ENCODE measurements around the gene CAMK1D. TPM values are rescaled to one million over a fixed set of nuclear protein-coding genes. Genes with fewer than 3 reads are reported as not detected.

The CAMK1D gene
- total RNA-seq, 2 donors from 2014 or later, result 4.8 to 14.5 TPM

DNA sequence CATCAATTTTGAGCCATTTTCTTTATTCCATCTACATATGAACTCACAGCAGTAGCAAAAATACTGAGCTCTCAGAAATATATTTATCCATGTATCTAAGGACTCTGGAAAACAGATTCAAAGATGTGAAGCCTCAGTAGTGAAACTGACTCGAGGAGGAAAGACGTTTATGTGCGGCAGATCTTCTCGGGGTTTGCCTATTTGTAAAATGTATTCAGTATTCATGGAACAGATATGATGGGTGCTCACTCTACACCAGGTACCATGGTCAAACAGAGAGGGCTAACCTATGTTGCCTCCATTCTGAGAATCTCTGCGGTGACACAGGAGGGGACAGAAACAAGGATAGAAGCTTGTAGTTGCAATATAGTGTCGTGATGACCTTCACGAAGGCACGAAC, 93.7 kb downstream of the CAMK1D start:
- H3K4me3 ChIP-seq, result no peak overlapping the region
- H3K27me3 ChIP-seq (replicated peaks; ENCODE audit: insufficient read depth), result no peaks in the 10 kb centered on the region
- intact Hi-C loops (cut with DNase I), result no loop called here
- H3K9me3 ChIP-seq, result no peaks in the 10 kb centered on the region
- H3K27ac ChIP-seq, result no peak overlapping the region
- no peak for DNase-seq (ENCODE audit: low spot score)
- TF ChIP-seq, protein P1, sequence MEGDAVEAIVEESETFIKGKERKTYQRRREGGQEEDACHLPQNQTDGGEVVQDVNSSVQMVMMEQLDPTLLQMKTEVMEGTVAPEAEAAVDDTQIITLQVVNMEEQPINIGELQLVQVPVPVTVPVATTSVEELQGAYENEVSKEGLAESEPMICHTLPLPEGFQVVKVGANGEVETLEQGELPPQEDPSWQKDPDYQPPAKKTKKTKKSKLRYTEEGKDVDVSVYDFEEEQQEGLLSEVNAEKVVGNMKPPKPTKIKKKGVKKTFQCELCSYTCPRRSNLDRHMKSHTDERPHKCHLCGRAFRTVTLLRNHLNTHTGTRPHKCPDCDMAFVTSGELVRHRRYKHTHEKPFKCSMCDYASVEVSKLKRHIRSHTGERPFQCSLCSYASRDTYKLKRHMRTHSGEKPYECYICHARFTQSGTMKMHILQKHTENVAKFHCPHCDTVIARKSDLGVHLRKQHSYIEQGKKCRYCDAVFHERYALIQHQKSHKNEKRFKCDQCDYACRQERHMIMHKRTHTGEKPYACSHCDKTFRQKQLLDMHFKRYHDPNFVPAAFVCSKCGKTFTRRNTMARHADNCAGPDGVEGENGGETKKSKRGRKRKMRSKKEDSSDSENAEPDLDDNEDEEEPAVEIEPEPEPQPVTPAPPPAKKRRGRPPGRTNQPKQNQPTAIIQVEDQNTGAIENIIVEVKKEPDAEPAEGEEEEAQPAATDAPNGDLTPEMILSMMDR (IDR thresholded peaks at IDR 0.05), result no peak
- no peak for TF ChIP-seq POLR2AphosphoS5 (IDR thresholded peaks at IDR 0.05)
- no peak for TF ChIP-seq POLR2A (IDR thresholded peaks at IDR 0.05)
- no peaks in the 10 kb centered on the region for H3K36me3 ChIP-seq
- H3K4me1 ChIP-seq (replicated peaks), result no peaks in the 10 kb centered on the region
- 97% methylated on average over 8 of the region's 8 CpGs for WGBS

DNA sequence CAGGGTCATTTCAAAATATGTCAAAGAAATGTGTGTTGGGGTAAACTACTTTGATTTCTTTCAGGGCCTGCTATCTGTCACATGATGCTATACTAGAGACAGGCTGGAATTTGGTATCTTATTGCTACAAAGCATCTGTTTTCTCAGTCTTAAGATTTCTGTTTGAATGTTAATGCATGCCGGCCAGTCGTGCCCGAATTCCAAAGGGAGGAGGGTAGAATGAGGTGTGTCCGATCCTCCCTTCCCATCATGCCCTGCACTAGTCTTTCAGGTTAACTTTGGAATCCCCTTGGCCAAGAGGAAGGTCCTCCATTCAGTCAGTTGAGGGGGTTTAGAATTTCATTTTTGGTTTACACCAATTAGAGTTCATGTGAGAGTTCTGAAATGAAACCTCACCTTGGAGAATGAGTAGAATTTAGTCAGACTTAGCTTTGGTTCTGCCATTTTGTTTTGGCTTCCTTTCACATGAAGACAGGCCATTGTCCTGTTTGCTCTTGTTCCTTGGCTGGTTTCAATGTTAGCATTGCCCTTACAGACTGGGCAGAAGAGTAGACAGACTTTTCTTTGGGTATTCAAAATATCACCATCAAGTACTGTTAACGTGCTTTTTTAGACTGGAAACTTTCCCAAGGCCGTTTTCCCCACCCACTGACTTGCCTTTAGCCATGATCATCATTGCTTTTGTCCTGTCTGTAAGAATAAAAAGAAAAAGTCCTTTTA, 95.8 kb downstream of the CAMK1D start:
- H3K4me1 ChIP-seq (replicated peaks), result no peaks in the 10 kb centered on the region
- H3K27ac ChIP-seq, result no peak overlapping the region
- no peaks in the 10 kb centered on the region for H3K27me3 ChIP-seq (replicated peaks; ENCODE audit: insufficient read depth)
- DNase-seq (ENCODE audit: low spot score), result no peak
- WGBS, result 41% methylated on average over 6 of the region's 6 CpGs
- no peak overlapping the region for H3K4me3 ChIP-seq
- H3K9me3 ChIP-seq, result no peaks in the 10 kb centered on the region
- TF ChIP-seq POLR2AphosphoS5 (IDR thresholded peaks at IDR 0.05) (no peak), POLR2A (IDR thresholded peaks at IDR 0.05) (no peak)
- TF ChIP-seq, protein P1 (IDR thresholded peaks at IDR 0.05), result no peak
- intact Hi-C loops (cut with DNase I), result no loop called here
- no peaks in the 10 kb centered on the region for H3K36me3 ChIP-seq

DNA sequence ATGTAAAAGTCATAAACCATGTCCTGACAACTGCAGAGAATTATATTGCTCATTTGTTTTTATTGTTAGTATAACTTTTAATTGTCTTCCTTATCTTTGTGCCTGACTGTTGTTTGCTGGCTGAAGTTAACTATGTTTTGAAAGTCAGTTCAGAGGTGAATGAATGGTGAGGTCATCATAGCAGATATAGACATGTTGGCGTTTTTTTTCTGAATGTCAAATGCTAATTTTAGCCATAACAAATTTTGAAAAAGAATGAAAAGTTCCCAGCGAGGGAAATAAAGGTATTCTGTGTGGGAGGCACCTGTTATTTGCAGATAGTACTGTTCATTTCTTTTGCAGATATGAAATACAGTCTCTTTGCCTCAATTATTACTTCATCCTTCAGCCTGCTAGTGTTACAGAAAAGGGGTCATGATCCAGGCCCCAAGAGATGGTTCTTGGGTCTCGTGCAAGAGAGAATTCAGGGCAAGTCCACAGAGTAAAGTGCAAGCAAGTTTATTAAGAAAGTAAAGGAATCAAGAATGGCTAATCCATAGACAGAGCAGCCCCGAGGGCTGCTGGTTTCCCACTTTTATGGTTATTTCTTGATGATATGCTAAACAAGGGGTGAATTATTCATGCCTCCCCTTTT, 96.5 kb downstream of the CAMK1D start:
- intact Hi-C loops (cut with DNase I), result no loop called here

DNA sequence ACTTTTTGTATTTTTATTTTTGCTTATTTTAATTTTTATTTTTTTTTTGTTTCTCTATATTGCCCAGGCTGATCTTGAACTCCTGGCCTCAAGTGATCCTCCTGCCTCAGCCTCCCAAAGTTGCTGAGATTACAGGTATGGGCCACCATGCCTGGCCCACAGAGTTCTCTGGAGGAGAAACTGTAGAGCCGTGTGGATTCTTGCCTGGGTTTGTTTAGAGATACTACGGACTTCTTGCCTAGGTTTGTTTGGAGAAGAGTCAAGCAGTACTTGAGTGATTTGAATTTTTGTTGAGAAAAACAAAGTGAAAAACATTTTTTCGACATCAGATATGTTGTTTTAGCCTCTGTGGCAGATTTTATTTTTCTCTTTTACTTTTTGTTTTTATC, 99.0 kb downstream of the CAMK1D start:
- Histone ChIP-seq H3K27me3 (replicated peaks; ENCODE audit: insufficient read depth) (no peaks in the 10 kb centered on the region), H3K36me3 (no peaks in the 10 kb centered on the region), H3K4me1 (replicated peaks) (no peaks in the 10 kb centered on the region), H3K4me3 (no peak overlapping the region), H3K27ac (peak overlapping the region in 1 of 2 donors; percentile 31), H3K9me3 (no peaks in the 10 kb centered on the region)
- 57% methylated on average over 3 of the region's 3 CpGs for WGBS
- intact Hi-C loops (cut with DNase I), result no loop called here
- TF ChIP-seq, protein P1 (IDR thresholded peaks at IDR 0.05), result no peak
- TF ChIP-seq POLR2A (IDR thresholded peaks at IDR 0.05) (no peak), POLR2AphosphoS5 (IDR thresholded peaks at IDR 0.05) (no peak)
- DNase-seq (ENCODE audit: low spot score), result no peak

More for the DNA sequence above, 96.5 kb downstream of the CAMK1D start:
- no peak for TF ChIP-seq POLR2AphosphoS5 (IDR thresholded peaks at IDR 0.05)
- TF ChIP-seq POLR2A (IDR thresholded peaks at IDR 0.05), result no peak
- TF ChIP-seq, protein P1 (IDR thresholded peaks at IDR 0.05), result no peak
- DNase-seq (ENCODE audit: low spot score), result no peak
- Histone ChIP-seq H3K27ac (no peak overlapping the region), H3K27me3 (replicated peaks; ENCODE audit: insufficient read depth) (no peaks in the 10 kb centered on the region), H3K4me1 (replicated peaks) (no peaks in the 10 kb centered on the region), H3K9me3 (no peaks in the 10 kb centered on the region), H3K4me3 (no peak overlapping the region), H3K36me3 (no peaks in the 10 kb centered on the region)
- WGBS, result 33% methylated on average over 4 of the region's 4 CpGs
